DND-41 (cell line): ENCODE measurements around the gene UBA52.
A peak's percentile ranks its signal among the peaks of the same experiment; 100 is the strongest.

ENCODE experiments used
- ATAC-seq: fragments of 200-7000 bp; cut with Tn5 transposase; 3 replicates; pipeline ENCODE4 v1.9.1; 2021; ENCODE audit warnings: low read depth; ENCODE audit not compliant: insufficient read depth
- DNase-seq: peaks from one replicate; pipeline ENCODE4 v3.0.0-alpha.2; 2020
- H2AFZ ChIP-seq: 2 replicates; pipeline ENCODE4 v1.6.0; 2012; ENCODE audit warnings: low read depth, low read length
- H3K27ac ChIP-seq: 2 replicates; pipeline ENCODE4 v1.5.1; 2012; ENCODE audit warnings: low read length, inconsistent platforms
- H3K27me3 ChIP-seq: fragments of 200-600 bp; sonication (generic); 2 replicates; pipeline ENCODE4 v1.6.0; 2012; ENCODE audit warnings: low read length, mild to moderate bottlenecking, inconsistent platforms; ENCODE audit not compliant: insufficient read depth, poor library complexity
- H3K36me3 ChIP-seq: 2 replicates; pipeline ENCODE4 v1.5.1; 2012; ENCODE audit warnings: low read length, inconsistent platforms; ENCODE audit not compliant: insufficient read depth
- H3K4me1 ChIP-seq: 2 replicates; pipeline ENCODE4 v1.5.1; 2012; ENCODE audit warnings: mild to moderate bottlenecking, low read length; ENCODE audit not compliant: insufficient read depth
- H3K4me2 ChIP-seq: 2 replicates; pipeline ENCODE4 v1.6.0; 2012; ENCODE audit warnings: mild to moderate bottlenecking, moderate library complexity, low read length, inconsistent platforms; ENCODE audit not compliant: insufficient read depth
- H3K4me3 ChIP-seq, 2 experiments: fragments of 200-600 bp in 1 of 2; shearing (Covaris generic) in 1 of 2; 2 replicates each; pipeline ENCODE4 v1.5.1; 2012 to 2016; ENCODE audit warnings: inconsistent platforms in 2 of 2, low read length in 2 of 2, mild to moderate bottlenecking in 2 of 2, low read depth in 1 of 2, moderate library complexity in 1 of 2
- H3K79me2 ChIP-seq: 2 replicates; pipeline ENCODE4 v1.6.0; 2012; ENCODE audit warnings: low read length, inconsistent platforms; ENCODE audit not compliant: insufficient read depth
- H3K9ac ChIP-seq: 2 replicates; pipeline ENCODE4 v1.6.0; 2012; ENCODE audit warnings: low read depth, mild to moderate bottlenecking, inconsistent platforms, low read length, moderate library complexity
- H3K9me3 ChIP-seq: 2 replicates; pipeline ENCODE4 v1.5.1; 2012; ENCODE audit warnings: low read length, moderate library complexity, mild to moderate bottlenecking, inconsistent platforms; ENCODE audit not compliant: insufficient read depth, severe bottlenecking
- H4K20me1 ChIP-seq: 2 replicates; pipeline ENCODE4 v1.6.0; 2012; ENCODE audit warnings: low read length; ENCODE audit not compliant: insufficient read depth
- EZH2 ChIP-seq: IDR thresholded peaks from 3 replicates; pipeline ENCODE4 v1.6.1; 2012; ENCODE audit warnings: borderline replicate concordance, low read depth, mild to moderate bottlenecking, moderate library complexity, low read length, inconsistent platforms; ENCODE audit not compliant: severe bottlenecking
- TF ChIP-seq, protein P1 (sequence below): IDR thresholded peaks from 2 replicates; pipeline ENCODE4 v1.5.1; 2012; ENCODE audit warnings: borderline replicate concordance, low read length, moderate library complexity, mild to moderate bottlenecking; ENCODE audit not compliant: poor library complexity, severe bottlenecking; ENCODE audit errors: extremely low read depth

UBA52 gene

GRCh38 chr19:18593367-18594095 is 21.9 kb downstream of the UBA52 start:
- no peak for ATAC-seq
- peaks cover 7% of the 10 kb centered on the region for H4K20me1 ChIP-seq
- H3K79me2 ChIP-seq: peaks cover 14% of the 10 kb centered on the region
- peak overlapping the region; percentile 56; the same call in 1 of the 2 replicates for H3K9ac ChIP-seq
- no peak overlapping the region for H2AFZ ChIP-seq
- no peak overlapping the region for H3K27ac ChIP-seq
- peaks cover 37% of the 10 kb centered on the region for H3K4me1 ChIP-seq
- H3K36me3 ChIP-seq: peaks cover 8% of the 10 kb centered on the region
- no peaks in the 10 kb centered on the region for H3K9me3 ChIP-seq
- H3K4me2 ChIP-seq: peak overlapping the region; percentile 92
- TF ChIP-seq, protein P1, sequence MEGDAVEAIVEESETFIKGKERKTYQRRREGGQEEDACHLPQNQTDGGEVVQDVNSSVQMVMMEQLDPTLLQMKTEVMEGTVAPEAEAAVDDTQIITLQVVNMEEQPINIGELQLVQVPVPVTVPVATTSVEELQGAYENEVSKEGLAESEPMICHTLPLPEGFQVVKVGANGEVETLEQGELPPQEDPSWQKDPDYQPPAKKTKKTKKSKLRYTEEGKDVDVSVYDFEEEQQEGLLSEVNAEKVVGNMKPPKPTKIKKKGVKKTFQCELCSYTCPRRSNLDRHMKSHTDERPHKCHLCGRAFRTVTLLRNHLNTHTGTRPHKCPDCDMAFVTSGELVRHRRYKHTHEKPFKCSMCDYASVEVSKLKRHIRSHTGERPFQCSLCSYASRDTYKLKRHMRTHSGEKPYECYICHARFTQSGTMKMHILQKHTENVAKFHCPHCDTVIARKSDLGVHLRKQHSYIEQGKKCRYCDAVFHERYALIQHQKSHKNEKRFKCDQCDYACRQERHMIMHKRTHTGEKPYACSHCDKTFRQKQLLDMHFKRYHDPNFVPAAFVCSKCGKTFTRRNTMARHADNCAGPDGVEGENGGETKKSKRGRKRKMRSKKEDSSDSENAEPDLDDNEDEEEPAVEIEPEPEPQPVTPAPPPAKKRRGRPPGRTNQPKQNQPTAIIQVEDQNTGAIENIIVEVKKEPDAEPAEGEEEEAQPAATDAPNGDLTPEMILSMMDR: no peak
- no peak for TF ChIP-seq EZH2
- H3K4me3 ChIP-seq: peak overlapping the region in 1 of 2 experiments; percentile 56; a peak in 2 of 4 replicates
- H3K27me3 ChIP-seq: no peaks in the 10 kb centered on the region
- DNase-seq: no peak

- DNase-seq (peak; percentile 81), ATAC-seq (peak; percentile 79)
- Histone ChIP-seq H3K36me3 (peaks cover 8% of the 10 kb centered on the region), H3K4me3 (peak overlapping the region in 1 of 2 experiments; percentile 56; a peak in 2 of 4 replicates), H3K27ac (peak overlapping the region; percentile 53; the same call in 1 of the 2 replicates), H3K79me2 (peaks cover 12% of the 10 kb centered on the region), H3K9me3 (no peaks in the 10 kb centered on the region), H3K27me3 (no peaks in the 10 kb centered on the region), H2AFZ (peak overlapping the region; percentile 82), H3K4me2 (peak overlapping the region; percentile 92), H3K4me1 (peaks cover 35% of the 10 kb centered on the region), H3K9ac (peak overlapping the region; percentile 56), H4K20me1 (peaks cover 7% of the 10 kb centered on the region)
- no peak for TF ChIP-seq EZH2
- TF ChIP-seq, protein P1: peak; percentile 93
These were observed 22.6 kb downstream of the UBA52 start for GRCh38 chr19:18594096-18594823.

DNA sequence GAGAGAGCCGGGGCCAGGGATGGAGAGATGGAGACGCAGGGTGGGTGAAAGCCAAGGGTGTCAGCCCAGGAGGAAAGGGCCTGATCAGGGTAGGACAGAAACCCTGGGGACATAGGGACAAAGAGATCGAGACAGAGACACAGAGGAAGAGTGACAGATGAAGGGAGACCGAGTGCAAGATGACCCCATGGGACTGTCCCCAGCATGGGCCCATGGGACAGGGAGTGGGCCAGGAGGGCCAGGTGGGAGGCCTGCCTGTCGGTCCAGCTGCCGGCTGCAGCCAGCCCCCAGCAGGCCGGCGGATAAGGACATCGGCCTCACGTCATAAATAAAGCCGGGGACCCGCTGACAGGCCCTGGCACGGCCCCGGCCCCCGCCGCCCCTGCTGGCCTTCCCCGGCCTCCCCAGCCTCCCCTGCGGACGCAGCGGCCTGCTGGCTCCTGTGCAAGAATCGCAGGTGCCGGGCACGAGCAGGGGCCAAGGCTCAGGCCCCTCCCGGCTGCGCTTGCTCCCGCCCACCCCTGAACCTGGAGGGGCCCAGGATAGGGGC is 23.2 kb downstream of the UBA52 start:
- peaks cover 28% of the 10 kb centered on the region for H3K4me1 ChIP-seq
- peak overlapping the region in 1 of 2 experiments; percentile 56; a peak in 2 of 4 replicates for H3K4me3 ChIP-seq
- no peak for DNase-seq
- peak overlapping the region; percentile 92 for H3K4me2 ChIP-seq
- no peak overlapping the region for H3K27ac ChIP-seq
- TF ChIP-seq, protein P1: no peak
- TF ChIP-seq EZH2: no peak
- peak overlapping the region; percentile 56; the same call in 1 of the 2 replicates for H3K9ac ChIP-seq
- peaks cover 6% of the 10 kb centered on the region for H3K79me2 ChIP-seq
- H2AFZ ChIP-seq: peak overlapping the region; percentile 82; the same call in 1 of the 2 replicates
- no peaks in the 10 kb centered on the region for H3K27me3 ChIP-seq
- peaks cover 8% of the 10 kb centered on the region for H3K36me3 ChIP-seq
- peaks cover 7% of the 10 kb centered on the region for H4K20me1 ChIP-seq
- no peaks in the 10 kb centered on the region for H3K9me3 ChIP-seq
- no peak for ATAC-seq
